DND-41 (cell line): Measurements from ENCODE around the gene TMEM260.

Experiments
- ATAC-seq: fragments of 200-7000 bp; cut with Tn5 transposase; 3 replicates; pipeline ENCODE4 v1.9.1; 2021; ENCODE audit warnings: low read depth; ENCODE audit not compliant: insufficient read depth
- DNase-seq: peaks from one replicate; pipeline ENCODE4 v3.0.0-alpha.2; 2020
- H2AFZ ChIP-seq: 2 replicates; pipeline ENCODE4 v1.6.0; 2012; ENCODE audit warnings: low read depth, low read length
- H3K27ac ChIP-seq: 2 replicates; pipeline ENCODE4 v1.5.1; 2012; ENCODE audit warnings: low read length, inconsistent platforms
- H3K27me3 ChIP-seq: fragments of 200-600 bp; sonication (generic); 2 replicates; pipeline ENCODE4 v1.6.0; 2012; ENCODE audit warnings: low read length, mild to moderate bottlenecking, inconsistent platforms; ENCODE audit not compliant: insufficient read depth, poor library complexity
- H3K36me3 ChIP-seq: 2 replicates; pipeline ENCODE4 v1.5.1; 2012; ENCODE audit warnings: low read length, inconsistent platforms; ENCODE audit not compliant: insufficient read depth
- H3K4me1 ChIP-seq: 2 replicates; pipeline ENCODE4 v1.5.1; 2012; ENCODE audit warnings: mild to moderate bottlenecking, low read length; ENCODE audit not compliant: insufficient read depth
- H3K4me2 ChIP-seq: 2 replicates; pipeline ENCODE4 v1.6.0; 2012; ENCODE audit warnings: mild to moderate bottlenecking, moderate library complexity, low read length, inconsistent platforms; ENCODE audit not compliant: insufficient read depth
- H3K4me3 ChIP-seq, 2 experiments: fragments of 200-600 bp in 1 of 2; shearing (Covaris generic) in 1 of 2; 2 replicates each; pipeline ENCODE4 v1.5.1; 2012 to 2016; ENCODE audit warnings: inconsistent platforms in 2 of 2, low read length in 2 of 2, mild to moderate bottlenecking in 2 of 2, low read depth in 1 of 2, moderate library complexity in 1 of 2
- H3K79me2 ChIP-seq: 2 replicates; pipeline ENCODE4 v1.6.0; 2012; ENCODE audit warnings: low read length, inconsistent platforms; ENCODE audit not compliant: insufficient read depth
- H3K9ac ChIP-seq: 2 replicates; pipeline ENCODE4 v1.6.0; 2012; ENCODE audit warnings: low read depth, mild to moderate bottlenecking, inconsistent platforms, low read length, moderate library complexity
- H3K9me3 ChIP-seq: 2 replicates; pipeline ENCODE4 v1.5.1; 2012; ENCODE audit warnings: low read length, moderate library complexity, mild to moderate bottlenecking, inconsistent platforms; ENCODE audit not compliant: insufficient read depth, severe bottlenecking
- H4K20me1 ChIP-seq: 2 replicates; pipeline ENCODE4 v1.6.0; 2012; ENCODE audit warnings: low read length; ENCODE audit not compliant: insufficient read depth
- CTCF ChIP-seq: IDR thresholded peaks from 2 replicates; pipeline ENCODE4 v1.5.1; 2012; ENCODE audit warnings: borderline replicate concordance, low read length, moderate library complexity, mild to moderate bottlenecking; ENCODE audit not compliant: poor library complexity, severe bottlenecking; ENCODE audit errors: extremely low read depth
- EZH2 ChIP-seq: IDR thresholded peaks from 3 replicates; pipeline ENCODE4 v1.6.1; 2012; ENCODE audit warnings: borderline replicate concordance, low read depth, mild to moderate bottlenecking, moderate library complexity, low read length, inconsistent platforms; ENCODE audit not compliant: severe bottlenecking

TMEM260 gene

GRCh38 chr14:56617084-56617483 is 37.5 kb downstream of the TMEM260 start:
- no peak overlapping the region for H3K27ac ChIP-seq
- ATAC-seq (no peak), DNase-seq (no peak)
- no peak overlapping the region for H3K4me3 ChIP-seq
- H3K9me3 ChIP-seq, result no peaks in the 10 kb centered on the region
- H2AFZ ChIP-seq, result no peak overlapping the region
- no peaks in the 10 kb centered on the region for H4K20me1 ChIP-seq
- no peak overlapping the region for H3K9ac ChIP-seq
- no peaks in the 10 kb centered on the region for H3K27me3 ChIP-seq
- no peak overlapping the region for H3K4me2 ChIP-seq
- no peaks in the 10 kb centered on the region for H3K4me1 ChIP-seq
- no peaks in the 10 kb centered on the region for H3K79me2 ChIP-seq
- H3K36me3 ChIP-seq, result peaks cover 36% of the 10 kb centered on the region; the same call in 1 of the 2 replicates
- TF ChIP-seq EZH2, result no peak

- TF ChIP-seq EZH2 (no peak), CTCF (no peak)
- DNase-seq, result no peak
- Histone ChIP-seq H3K36me3 (peaks cover 53% of the 10 kb centered on the region), H3K79me2 (no peaks in the 10 kb centered on the region), H3K4me1 (no peaks in the 10 kb centered on the region), H3K9me3 (peaks cover 8% of the 10 kb centered on the region), H3K9ac (no peak overlapping the region), H2AFZ (no peak overlapping the region), H4K20me1 (no peaks in the 10 kb centered on the region), H3K4me2 (no peak overlapping the region), H3K27me3 (no peaks in the 10 kb centered on the region), H3K27ac (no peak overlapping the region), H3K4me3 (no peak overlapping the region)
- ATAC-seq, result no peak
These were observed 51.1 kb downstream of the TMEM260 start for GRCh38 chr14:56630707-56631106.

- Histone ChIP-seq H3K36me3 (peaks cover 57% of the 10 kb centered on the region), H3K27ac (no peak overlapping the region), H3K4me3 (no peak overlapping the region), H3K9me3 (peaks cover 8% of the 10 kb centered on the region), H3K4me1 (no peaks in the 10 kb centered on the region), H3K9ac (no peak overlapping the region), H3K79me2 (no peaks in the 10 kb centered on the region), H3K4me2 (no peak overlapping the region), H3K27me3 (no peaks in the 10 kb centered on the region), H2AFZ (no peak overlapping the region), H4K20me1 (no peaks in the 10 kb centered on the region)
- DNase-seq (no peak), ATAC-seq (no peak)
- TF ChIP-seq EZH2 (no peak), CTCF (no peak)
These were observed 52.6 kb downstream of the TMEM260 start for GRCh38 chr14:56632195-56632594.

GRCh38 chr14:56633544-56633943 is 53.9 kb downstream of the TMEM260 start:
- no peak overlapping the region for H3K4me2 ChIP-seq
- no peaks in the 10 kb centered on the region for H3K4me1 ChIP-seq
- no peaks in the 10 kb centered on the region for H3K27me3 ChIP-seq
- no peak overlapping the region for H3K27ac ChIP-seq
- no peak for TF ChIP-seq EZH2
- TF ChIP-seq CTCF, result no peak
- H2AFZ ChIP-seq, result no peak overlapping the region
- ATAC-seq, result no peak
- H3K79me2 ChIP-seq, result no peaks in the 10 kb centered on the region
- no peak overlapping the region for H3K9ac ChIP-seq
- DNase-seq, result no peak
- H3K4me3 ChIP-seq, result no peak overlapping the region
- no peaks in the 10 kb centered on the region for H4K20me1 ChIP-seq
- peaks cover 66% of the 10 kb centered on the region for H3K36me3 ChIP-seq
- H3K9me3 ChIP-seq, result peaks cover 8% of the 10 kb centered on the region
